ENCODE results near the gene DERA.
"Not testable (repeated sequence)": the region's sequence is repeated elsewhere in the genome, so short reads cannot be mapped to it uniquely, and the experiment has no call there.

DERA gene

GRCh38 chr12:15967053-15967452 lies 55.9 kb downstream of the DERA start:
- DNase-seq, result not testable (repeated sequence)

- no peak for DNase-seq
Measured at GRCh38 chr12:15971211-15971610, 60.1 kb downstream of the DERA start.

GRCh38 chr12:15972894-15973293 lies 61.8 kb downstream of the DERA start:
- DNase-seq, result no peak

GRCh38 chr12:15977999-15978951 lies 67.1 kb downstream of the DERA start:
- DNase-seq, result no peak

- DNase-seq, result no peak
Measured at GRCh38 chr12:15979096-15980092, 68.3 kb downstream of the DERA start.

GRCh38 chr12:15982071-15982470 lies 70.9 kb downstream of the DERA start:
- DNase-seq, result no peak

GRCh38 chr12:15982471-15982870 lies 71.3 kb downstream of the DERA start:
- no peak for DNase-seq

- DNase-seq, result no peak
Measured at GRCh38 chr12:15982921-15983320, 71.8 kb downstream of the DERA start.

GRCh38 chr12:15984097-15984800 lies 73.1 kb downstream of the DERA start:
- no peak for DNase-seq

- no peak for DNase-seq
Measured at GRCh38 chr12:15984963-15985362, 73.8 kb downstream of the DERA start.

- no peak for DNase-seq
Measured at GRCh38 chr12:15987696-15988095, 76.6 kb downstream of the DERA start.

GRCh38 chr12:15988983-15989755 lies 78.0 kb downstream of the DERA start:
- DNase-seq, result no peak

- no peak for DNase-seq
Measured at GRCh38 chr12:15995801-15996200, 84.7 kb downstream of the DERA start.

GRCh38 chr12:15996254-15996653 lies 85.1 kb downstream of the DERA start:
- DNase-seq, result no peak

- DNase-seq, result no peak
Measured at GRCh38 chr12:15996948-15997347, 85.8 kb downstream of the DERA start.

GRCh38 chr12:15997910-15998309 lies 86.8 kb downstream of the DERA start:
- no peak for DNase-seq

GRCh38 chr12:16002880-16003279 lies 91.7 kb downstream of the DERA start:
- DNase-seq, result no peak

GRCh38 chr12:16003460-16003859 lies 92.3 kb downstream of the DERA start:
- DNase-seq, result no peak

GRCh38 chr12:16006752-16007151 lies 95.6 kb downstream of the DERA start:
- no peak for DNase-seq

- no peak for DNase-seq
Measured at GRCh38 chr12:16008421-16008824, 97.3 kb downstream of the DERA start.

- DNase-seq, result no peak
Measured at GRCh38 chr12:16012117-16012516, 101.0 kb downstream of the DERA start.

GRCh38 chr12:16013722-16014121 lies 102.6 kb downstream of the DERA start:
- not testable (repeated sequence) for DNase-seq

Measured in SHP77 (cell line).